BE2C (cell line): ENCODE measurements around the gene PCDH9.

Source experiments
- DNase-seq: peaks from one replicate; pipeline ENCODE4 v3.0.0-alpha.2; 2020
- H3K27me3 ChIP-seq: fragments of 250-450 bp; sonication (Bioruptor Pico); 2 replicates; pipeline ENCODE4 v1.5.1; 2020; ENCODE audit warnings: mild to moderate bottlenecking
- H3K36me3 ChIP-seq: fragments of 250-450 bp; sonication (Bioruptor Pico); 2 replicates; pipeline ENCODE4 v1.5.1; 2020; ENCODE audit warnings: mild to moderate bottlenecking
- H3K4me1 ChIP-seq: fragments of 250-450 bp; sonication (Bioruptor Pico); 2 replicates; pipeline ENCODE4 v1.5.1; 2020
- H3K4me3 ChIP-seq: 2 replicates; pipeline ENCODE4 v1.5.1; 2011; ENCODE audit warnings: low read depth, low read length
- H3K9me3 ChIP-seq: fragments of 250-450 bp; sonication (Bioruptor Pico); 2 replicates; pipeline ENCODE4 v1.5.1; 2020
- CTCF ChIP-seq: IDR thresholded peaks from 2 replicates; pipeline ENCODE4 v1.5.1; 2012; ENCODE audit warnings: mild to moderate bottlenecking, low read depth, low read length

PCDH9 gene

DNA sequence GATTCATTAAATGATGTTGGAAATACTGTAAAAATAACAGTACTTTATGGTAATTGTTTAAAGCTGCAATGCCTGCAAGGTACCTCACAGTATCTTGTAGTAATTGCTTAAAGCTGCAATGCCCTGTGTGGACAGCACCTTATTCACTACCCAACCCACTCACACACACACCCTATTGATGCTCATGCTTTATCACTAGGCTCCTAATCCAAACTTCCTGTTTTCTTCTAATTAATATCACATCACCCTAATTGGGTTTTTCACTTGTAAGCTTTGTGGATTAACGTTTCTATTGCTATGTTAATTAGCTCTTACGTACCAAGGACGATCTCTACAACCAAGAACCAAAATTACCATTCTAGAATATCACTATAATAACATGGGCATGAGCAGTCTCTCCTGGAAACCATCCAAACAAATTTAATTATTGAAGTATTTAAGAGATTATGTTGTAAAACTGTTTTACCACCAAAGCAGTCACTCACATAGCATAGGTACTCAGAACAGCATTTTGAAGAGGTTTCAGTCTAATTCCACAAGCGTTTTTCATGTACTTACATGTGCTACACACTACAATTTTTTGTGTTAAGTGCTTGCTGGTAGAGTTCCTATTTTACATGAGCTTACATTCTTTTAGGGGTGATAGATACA lies 303.8 kb downstream of the PCDH9 start:
- no peak for TF ChIP-seq CTCF
- H3K4me3 ChIP-seq = no peak overlapping the region
- no peaks in the 10 kb centered on the region for H3K27me3 ChIP-seq
- DNase-seq = no peak
- no peaks in the 10 kb centered on the region for H3K9me3 ChIP-seq
- no peaks in the 10 kb centered on the region for H3K36me3 ChIP-seq
- peaks cover 14% of the 10 kb centered on the region for H3K4me1 ChIP-seq

DNA sequence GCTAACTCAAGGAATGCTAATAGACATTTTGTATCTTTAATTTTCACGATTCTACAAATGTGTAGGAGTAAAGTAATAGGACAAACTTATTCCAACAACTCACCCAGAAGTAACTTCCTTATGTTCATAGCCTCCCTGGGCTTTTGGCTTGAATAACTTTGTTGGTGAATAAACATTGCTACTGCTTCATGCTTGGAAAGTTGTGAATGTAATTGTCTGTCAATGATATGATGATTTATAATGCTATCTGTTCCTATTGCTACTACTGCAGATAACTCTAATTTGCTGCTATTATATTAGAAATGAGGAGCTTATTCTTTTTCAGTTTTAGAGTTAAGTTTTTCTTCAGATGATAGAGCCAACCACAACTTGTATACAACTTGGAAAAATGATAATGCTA lies 307.7 kb downstream of the PCDH9 start:
- no peak for DNase-seq
- Histone ChIP-seq H3K4me1 (peaks cover 11% of the 10 kb centered on the region), H3K27me3 (no peaks in the 10 kb centered on the region), H3K9me3 (no peaks in the 10 kb centered on the region), H3K36me3 (no peaks in the 10 kb centered on the region), H3K4me3 (no peak overlapping the region)
- TF ChIP-seq CTCF = no peak

GRCh38 chr13:66921437-66921836 lies 308.7 kb downstream of the PCDH9 start:
- Histone ChIP-seq H3K4me3 (no peak overlapping the region), H3K36me3 (no peaks in the 10 kb centered on the region), H3K27me3 (no peaks in the 10 kb centered on the region), H3K9me3 (no peaks in the 10 kb centered on the region), H3K4me1 (peaks cover 7% of the 10 kb centered on the region)
- no peak for TF ChIP-seq CTCF
- no peak for DNase-seq

DNA sequence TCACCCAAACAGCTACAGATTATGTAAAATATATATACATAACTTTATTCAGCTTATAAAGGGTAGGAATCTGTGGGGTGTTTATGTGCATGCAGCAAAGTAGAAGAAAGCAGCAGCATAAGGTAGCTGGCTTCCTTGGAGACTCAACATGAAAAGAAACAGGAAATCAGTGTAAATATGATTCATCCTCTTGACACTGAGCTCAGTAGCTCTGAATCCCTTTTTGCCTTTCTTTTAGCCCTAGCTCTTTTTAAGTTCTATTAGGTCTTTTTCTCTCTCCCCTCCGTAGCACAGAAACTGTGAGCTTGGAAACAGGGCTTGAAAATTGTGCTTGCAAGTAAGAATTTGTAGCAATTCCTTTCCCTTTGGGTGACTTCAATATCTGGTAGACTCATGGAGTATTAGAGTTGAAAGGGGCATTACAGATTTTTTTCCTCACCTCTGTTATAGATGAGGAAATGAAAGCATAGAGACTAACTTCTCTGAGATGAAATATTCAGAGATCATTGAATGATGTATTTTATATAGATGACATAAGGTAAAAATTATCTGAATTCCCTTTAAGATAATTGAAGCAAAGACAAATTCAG lies 314.4 kb downstream of the PCDH9 start:
- Histone ChIP-seq H3K27me3 (no peaks in the 10 kb centered on the region), H3K4me1 (no peaks in the 10 kb centered on the region), H3K4me3 (no peak overlapping the region), H3K9me3 (no peaks in the 10 kb centered on the region), H3K36me3 (no peaks in the 10 kb centered on the region)
- no peak for DNase-seq
- no peak for TF ChIP-seq CTCF

GRCh38 chr13:66914155-66914554 lies 316.0 kb downstream of the PCDH9 start:
- H3K4me3 ChIP-seq = no peak overlapping the region
- H3K4me1 ChIP-seq = no peaks in the 10 kb centered on the region
- no peaks in the 10 kb centered on the region for H3K27me3 ChIP-seq
- no peaks in the 10 kb centered on the region for H3K9me3 ChIP-seq
- no peak for DNase-seq
- H3K36me3 ChIP-seq = no peaks in the 10 kb centered on the region
- no peak for TF ChIP-seq CTCF

GRCh38 chr13:66911411-66911939 lies 318.7 kb downstream of the PCDH9 start:
- Histone ChIP-seq H3K4me3 (no peak overlapping the region), H3K36me3 (no peaks in the 10 kb centered on the region), H3K27me3 (no peaks in the 10 kb centered on the region), H3K9me3 (no peaks in the 10 kb centered on the region), H3K4me1 (no peaks in the 10 kb centered on the region)
- no peak for TF ChIP-seq CTCF
- no peak for DNase-seq
